Keratinocyte (primary cell): ENCODE data around the gene NGF.

Experiments used
- EZH2 ChIP-seq: IDR thresholded peaks from one replicate; pipeline ENCODE4 v1.6.1; 2012; ENCODE audit warnings: inconsistent platforms, mild to moderate bottlenecking, low read length, moderate library complexity
- TF ChIP-seq, protein P1 (sequence below), 3 experiments: IDR thresholded peaks in 1 of 3; conservative IDR thresholded peaks in 1 of 3; optimal IDR thresholded peaks in 1 of 3; 2 replicates in 2 of 3; 3 replicates in 1 of 3; pipeline versions ENCODE3 to v1.5.1; 2011; ENCODE audit warnings: low read length in 3 of 3, mild to moderate bottlenecking in 3 of 3, moderate library complexity in 2 of 3, control low read depth in 1 of 3, inconsistent platforms in 1 of 3; ENCODE audit not compliant: insufficient read depth in 2 of 3; ENCODE audit errors: extremely low read depth in 1 of 3

DNA sequence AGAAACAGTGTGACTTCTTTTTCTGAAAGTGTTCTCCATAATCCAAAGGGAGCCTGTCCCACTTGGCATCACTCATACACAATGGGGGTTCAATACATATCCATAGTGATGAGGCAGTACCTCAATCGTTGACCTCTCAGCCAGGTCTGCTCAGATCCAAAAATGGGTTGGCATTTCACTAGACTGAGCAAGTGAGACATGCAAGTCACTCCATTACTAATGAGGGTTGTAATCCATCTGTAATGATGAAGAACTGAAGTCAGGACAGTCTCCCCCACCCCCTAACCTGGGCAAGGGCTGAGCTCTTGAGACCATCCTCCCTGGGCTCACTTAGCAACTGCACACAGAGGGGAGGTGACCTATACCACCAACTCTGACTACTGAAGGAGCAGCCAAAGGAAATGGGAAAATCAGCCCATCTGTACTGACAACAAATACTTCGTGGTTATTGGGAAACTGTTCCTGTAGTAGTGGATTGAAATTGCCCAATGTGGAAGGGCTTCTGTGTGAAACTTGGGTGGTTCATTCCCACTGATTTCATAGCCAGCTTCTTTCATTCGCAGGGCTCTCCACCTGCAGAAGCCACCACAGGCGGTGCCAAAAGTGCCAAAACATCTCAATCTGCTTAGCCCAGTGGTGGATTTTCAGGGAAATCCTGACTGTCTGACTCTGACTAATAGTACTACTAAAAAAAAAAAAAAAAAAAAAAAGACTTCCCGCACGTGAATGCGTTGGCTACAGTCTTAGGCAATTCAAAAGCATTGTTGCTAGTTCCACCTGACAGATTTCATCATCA, 5.0 kb downstream of the NGF start:
- TF ChIP-seq, protein P1, sequence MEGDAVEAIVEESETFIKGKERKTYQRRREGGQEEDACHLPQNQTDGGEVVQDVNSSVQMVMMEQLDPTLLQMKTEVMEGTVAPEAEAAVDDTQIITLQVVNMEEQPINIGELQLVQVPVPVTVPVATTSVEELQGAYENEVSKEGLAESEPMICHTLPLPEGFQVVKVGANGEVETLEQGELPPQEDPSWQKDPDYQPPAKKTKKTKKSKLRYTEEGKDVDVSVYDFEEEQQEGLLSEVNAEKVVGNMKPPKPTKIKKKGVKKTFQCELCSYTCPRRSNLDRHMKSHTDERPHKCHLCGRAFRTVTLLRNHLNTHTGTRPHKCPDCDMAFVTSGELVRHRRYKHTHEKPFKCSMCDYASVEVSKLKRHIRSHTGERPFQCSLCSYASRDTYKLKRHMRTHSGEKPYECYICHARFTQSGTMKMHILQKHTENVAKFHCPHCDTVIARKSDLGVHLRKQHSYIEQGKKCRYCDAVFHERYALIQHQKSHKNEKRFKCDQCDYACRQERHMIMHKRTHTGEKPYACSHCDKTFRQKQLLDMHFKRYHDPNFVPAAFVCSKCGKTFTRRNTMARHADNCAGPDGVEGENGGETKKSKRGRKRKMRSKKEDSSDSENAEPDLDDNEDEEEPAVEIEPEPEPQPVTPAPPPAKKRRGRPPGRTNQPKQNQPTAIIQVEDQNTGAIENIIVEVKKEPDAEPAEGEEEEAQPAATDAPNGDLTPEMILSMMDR (optimal IDR thresholded peaks at IDR 0.05 in 1 of 3, IDR thresholded peaks at IDR 0.05 in 1 of 3, conservative IDR thresholded peaks at IDR 0.05 in 1 of 3; ENCODE audit: extremely low read depth in 1 of 3, insufficient read depth in 2 of 3, low read length in 3 of 3) = no peak
- no peak for TF ChIP-seq EZH2
